Omental fat pad (tissue), 4 donors: ENCODE results near the gene CHMP4B. TPM values are rescaled to one million over a fixed set of nuclear protein-coding genes. Genes with fewer than 3 reads are reported as not detected.

Experiments
- ATAC-seq: fragments of 150-250 bp; one replicate; pipeline ENCODE4 v1.9.1; 2016; ENCODE audit warnings: mild to moderate bottlenecking, moderate library complexity; ENCODE audit not compliant: low FRiP score
- DNase-seq: peaks from one replicate; pipeline ENCODE4 v3.0.0-alpha.2; 2019; ENCODE audit warnings: low spot score
- total RNA-seq, 4 donors: library from RNA; depleted of rRNA; stranded (reverse); fragments of >200 nt; gene quantifications; one replicate each; pipeline ENCODE4 v1.1.0, GENCODE V29; 2016
- TF ChIP-seq, protein P1 (sequence below), 3 donors: fragments of 450-650 bp; IDR thresholded peaks; one replicate each; pipeline ENCODE4 v1.5.1; 2016 to 2017; ENCODE audit warnings: antibody characterized with exemption in 3 of 3, mild to moderate bottlenecking in 3 of 3, moderate library complexity in 2 of 3

Gene CHMP4B
- total RNA-seq, 4 donors from 2014 or later: 64.8 to 96.7 (median 69.8) TPM

DNA sequence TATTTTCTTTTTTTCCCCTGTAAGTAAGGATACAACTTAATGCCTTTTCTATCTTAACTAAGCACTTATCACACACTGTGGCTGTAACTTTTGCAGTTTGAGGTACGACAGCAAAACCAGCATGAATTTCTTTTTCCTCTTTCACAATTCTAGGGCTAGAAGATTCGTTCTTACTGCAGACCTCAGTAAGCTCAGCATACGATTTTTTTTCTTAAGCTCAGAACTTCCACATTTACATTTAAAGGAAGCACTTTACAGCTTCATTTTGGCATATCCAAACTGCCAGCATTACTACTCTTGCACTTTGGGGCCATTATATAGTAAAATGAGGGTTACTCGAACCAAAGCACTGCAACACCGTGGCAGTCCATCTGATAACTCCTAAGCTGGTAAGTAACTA is 889 bp upstream of the CHMP4B start:
- TF ChIP-seq, protein P1, sequence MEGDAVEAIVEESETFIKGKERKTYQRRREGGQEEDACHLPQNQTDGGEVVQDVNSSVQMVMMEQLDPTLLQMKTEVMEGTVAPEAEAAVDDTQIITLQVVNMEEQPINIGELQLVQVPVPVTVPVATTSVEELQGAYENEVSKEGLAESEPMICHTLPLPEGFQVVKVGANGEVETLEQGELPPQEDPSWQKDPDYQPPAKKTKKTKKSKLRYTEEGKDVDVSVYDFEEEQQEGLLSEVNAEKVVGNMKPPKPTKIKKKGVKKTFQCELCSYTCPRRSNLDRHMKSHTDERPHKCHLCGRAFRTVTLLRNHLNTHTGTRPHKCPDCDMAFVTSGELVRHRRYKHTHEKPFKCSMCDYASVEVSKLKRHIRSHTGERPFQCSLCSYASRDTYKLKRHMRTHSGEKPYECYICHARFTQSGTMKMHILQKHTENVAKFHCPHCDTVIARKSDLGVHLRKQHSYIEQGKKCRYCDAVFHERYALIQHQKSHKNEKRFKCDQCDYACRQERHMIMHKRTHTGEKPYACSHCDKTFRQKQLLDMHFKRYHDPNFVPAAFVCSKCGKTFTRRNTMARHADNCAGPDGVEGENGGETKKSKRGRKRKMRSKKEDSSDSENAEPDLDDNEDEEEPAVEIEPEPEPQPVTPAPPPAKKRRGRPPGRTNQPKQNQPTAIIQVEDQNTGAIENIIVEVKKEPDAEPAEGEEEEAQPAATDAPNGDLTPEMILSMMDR (IDR thresholded peaks at IDR 0.05): no peak
- no peak for DNase-seq
- ATAC-seq: no peak

DNA sequence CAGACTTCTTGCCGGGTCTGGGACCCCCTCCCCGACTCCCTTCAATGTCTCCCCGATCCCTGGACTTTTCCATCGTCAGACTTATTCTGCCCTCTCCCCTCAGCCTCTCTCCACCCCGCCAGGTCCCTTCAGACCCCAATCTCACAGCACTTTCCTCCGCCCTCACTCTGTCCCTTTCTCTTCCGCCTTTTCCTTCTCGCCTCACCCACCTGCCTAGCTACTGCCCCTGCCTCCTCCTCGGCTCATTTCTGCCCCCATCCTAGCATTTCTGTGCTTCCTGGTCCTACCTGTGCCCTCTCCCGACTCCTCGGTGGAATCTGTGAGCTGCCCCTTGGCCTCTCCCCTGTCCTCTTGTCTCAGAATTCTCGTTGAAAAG is 616 bp downstream of the CHMP4B start:
- ATAC-seq (no peak), DNase-seq (no peak)
- TF ChIP-seq, protein P1 (IDR thresholded peaks at IDR 0.05): no peak

DNA sequence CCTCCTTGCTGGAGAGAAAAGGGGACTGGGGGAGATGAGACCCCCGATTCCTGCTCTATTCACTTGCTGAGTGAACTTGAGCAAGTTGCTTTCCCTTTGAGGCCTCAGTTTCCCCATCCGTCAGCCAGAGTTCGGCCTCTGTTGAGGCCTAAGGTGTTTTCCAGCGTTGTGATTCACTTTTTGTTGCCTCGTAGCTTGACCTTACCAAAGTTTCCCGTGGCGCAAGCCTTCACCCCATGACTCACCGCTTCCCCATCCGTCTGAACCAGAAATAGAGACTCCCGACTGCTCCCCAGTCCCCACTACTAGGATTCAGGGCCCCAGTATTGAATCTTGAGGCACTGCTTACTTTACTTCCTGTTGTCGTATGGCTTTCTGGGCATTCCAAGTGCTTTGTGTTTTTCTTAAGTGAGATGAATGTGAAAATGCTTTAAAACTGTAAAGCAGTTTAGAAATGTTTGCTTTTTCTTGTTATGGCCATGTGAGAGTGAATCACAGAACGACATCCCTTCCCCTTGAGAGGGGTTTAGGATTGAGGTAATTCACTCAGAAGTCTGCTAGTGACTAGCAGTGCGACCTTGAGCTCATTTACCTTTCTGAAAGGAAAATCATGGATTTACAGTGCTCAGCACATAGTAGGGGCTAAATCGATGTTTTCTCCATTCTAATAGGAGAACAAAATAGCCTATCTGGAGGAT is 1.2 kb downstream of the CHMP4B start:
- TF ChIP-seq, protein P1 (IDR thresholded peaks at IDR 0.05): no peak
- ATAC-seq (peak; percentile 84), DNase-seq (peak; percentile 60)

DNA sequence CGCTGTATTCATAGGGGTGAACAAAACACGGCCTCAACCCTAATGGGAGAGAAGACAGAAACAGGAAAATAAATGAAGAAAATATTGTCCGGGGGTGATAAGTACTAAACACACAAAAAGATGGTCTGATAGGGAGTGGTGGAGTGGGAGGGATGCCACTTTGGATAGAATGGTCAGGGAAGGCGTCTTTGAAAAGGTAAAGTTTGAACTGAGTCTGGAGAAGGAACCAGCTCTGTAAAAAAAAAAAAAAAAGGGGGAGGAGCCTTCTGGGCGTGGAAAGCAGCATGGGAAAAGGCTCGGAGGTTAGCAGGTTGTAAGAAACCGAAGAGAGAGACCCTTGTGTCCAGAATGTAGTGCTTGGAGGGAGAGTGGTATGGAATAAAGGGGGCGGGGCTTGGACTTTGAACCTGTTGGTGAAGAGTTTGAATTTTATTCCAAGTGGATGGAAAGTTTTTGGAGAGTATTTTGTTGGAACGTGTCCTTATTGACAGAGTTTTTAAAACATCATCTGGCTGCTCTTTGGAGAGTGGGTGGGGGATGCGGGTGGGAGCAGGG is 1.8 kb downstream of the CHMP4B start:
- DNase-seq (no peak), ATAC-seq (no peak)
- TF ChIP-seq, protein P1 (IDR thresholded peaks at IDR 0.05): no peak

DNA sequence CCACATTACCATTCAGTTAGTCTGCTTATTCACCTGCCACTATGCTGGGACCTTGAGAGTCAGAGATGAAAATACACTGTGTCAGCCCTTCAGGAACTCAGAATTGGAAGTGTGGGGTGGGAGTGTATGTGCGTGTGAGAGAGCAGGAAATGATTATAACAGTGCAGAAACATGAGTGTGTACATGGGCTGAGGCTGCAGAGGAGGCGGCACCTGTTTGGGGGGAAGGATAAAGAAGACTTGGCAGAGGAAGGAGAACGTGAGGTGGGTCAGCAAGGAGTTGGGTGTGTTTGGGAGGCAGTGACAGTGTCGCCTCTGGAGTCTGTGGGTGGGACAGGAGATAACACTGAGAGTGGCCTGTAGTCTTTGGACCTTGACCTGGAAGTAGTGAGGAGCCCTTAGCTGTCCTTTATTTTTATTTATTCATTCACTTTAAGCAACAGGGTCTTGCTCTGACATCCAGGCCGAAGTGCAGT is 3.1 kb downstream of the CHMP4B start:
- ATAC-seq (no peak), DNase-seq (no peak)
- TF ChIP-seq, protein P1 (IDR thresholded peaks at IDR 0.05): no peak

DNA sequence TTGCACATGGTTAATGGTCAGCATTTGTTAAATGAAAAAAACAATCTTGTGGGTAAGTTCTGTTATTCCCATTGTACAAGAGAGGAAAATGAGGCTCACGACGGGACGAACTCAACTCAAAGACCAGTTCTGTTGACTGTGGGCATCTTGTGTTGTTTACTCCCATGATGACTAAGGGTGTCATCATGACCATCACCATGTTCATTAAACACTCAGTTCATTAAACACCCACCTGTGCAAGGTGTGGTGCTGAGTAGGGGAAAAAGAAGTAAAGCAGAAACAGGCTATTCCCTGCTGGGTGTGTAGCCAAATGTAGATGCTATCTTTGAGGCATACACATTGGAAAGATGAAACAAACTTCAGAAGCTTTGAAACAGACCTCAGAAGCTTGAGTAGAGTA is 4.5 kb downstream of the CHMP4B start:
- ATAC-seq (no peak), DNase-seq (no peak)
- TF ChIP-seq, protein P1 (IDR thresholded peaks at IDR 0.05): no peak

DNA sequence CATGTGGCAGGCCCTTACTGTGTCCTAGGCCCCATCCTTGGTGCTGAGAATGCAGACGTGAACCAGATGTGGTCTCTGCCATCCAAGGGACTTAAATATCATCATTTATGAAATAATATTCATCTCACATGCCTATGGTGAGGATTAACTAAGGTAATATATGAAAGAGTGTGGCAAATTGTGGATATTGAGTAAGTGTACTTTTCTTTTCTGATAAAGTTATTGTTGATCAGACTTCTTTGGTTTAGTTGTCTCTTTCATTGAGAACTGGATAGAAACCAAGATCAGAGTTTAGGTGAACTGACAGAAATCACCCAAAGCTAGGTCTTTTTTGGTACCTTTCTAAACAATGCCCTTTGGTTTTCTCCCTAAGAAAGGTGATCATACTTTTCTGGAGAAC is 5.0 kb downstream of the CHMP4B start:
- TF ChIP-seq, protein P1 (IDR thresholded peaks at IDR 0.05): no peak
- no peak for ATAC-seq
- no peak for DNase-seq
